ENCODE results near the gene CDH9. TPM values are rescaled to one million over a fixed set of nuclear protein-coding genes. Genes with fewer than 3 reads are reported as not detected.

The CDH9 gene
- total RNA-seq, 2 experiments from 2014 or later: not detected

GRCh38 chr5:26883375-26883774 lies 155.0 kb downstream of the CDH9 start:
- Histone ChIP-seq H3K9me3 (ENCODE audit: control insufficient read depth in 1 of 2, insufficient read depth in 1 of 2, low read length in 2 of 2) (peaks cover 0 to 4% of the 10 kb centered on the region in 2 experiments), H3K27ac (ENCODE audit: low read depth in 1 of 2, low read length in 2 of 2) (no peak overlapping the region), H3K36me3 (ENCODE audit: insufficient read depth, low read length) (no peaks in the 10 kb centered on the region), H3K27me3 (ENCODE audit: control insufficient read depth in 1 of 2, insufficient read depth in 2 of 2, low read length in 2 of 2) (no peaks in the 10 kb centered on the region), H3K4me1 (ENCODE audit: insufficient read depth, low read length) (no peaks in the 10 kb centered on the region), H3K4me3 (ENCODE audit: low read length) (no peak overlapping the region)
- Mint-ChIP-seq H3K27ac (no peak overlapping the region), H3K36me3 (ENCODE audit: low read depth) (no peaks in the 10 kb centered on the region), H3K4me1 (ENCODE audit: low read depth) (no peaks in the 10 kb centered on the region), H3K4me3 (no peak overlapping the region), H3K9me3 (peaks cover 9% of the 10 kb centered on the region), H3K27me3 (no peaks in the 10 kb centered on the region)
- ATAC-seq (ENCODE audit: poor library complexity) (no peak), DNase-seq (no peak)
- POLR2A ChIA-PET: no interaction called here
- intact Hi-C loops (cut with DNase I, micrococcal nuclease): no loop called here
- no peak for TF ChIP-seq CTCF (IDR thresholded peaks at IDR 0.05)
- CTCF ChIA-PET: interaction anchor here (1.2 to 1.6 kb wide), 2 partner anchors 13 to 62 kb away, joined by 3 to 5 read pairs; no protein-coding TSS in a partner anchor

- peaks cover 0 to 4% of the 10 kb centered on the region in 2 experiments for H3K9me3 ChIP-seq (ENCODE audit: control insufficient read depth in 1 of 2, insufficient read depth in 1 of 2, low read length in 2 of 2)
- no peaks in the 10 kb centered on the region for H3K4me1 Mint-ChIP-seq (ENCODE audit: low read depth)
- H3K4me1 ChIP-seq (ENCODE audit: insufficient read depth, low read length): no peaks in the 10 kb centered on the region
- no peak for ATAC-seq (ENCODE audit: poor library complexity)
- peaks cover 7% of the 10 kb centered on the region for H3K9me3 Mint-ChIP-seq
- CTCF ChIA-PET: interaction anchor here (1.2 to 1.6 kb wide), 2 partner anchors 12 to 61 kb away, joined by 3 to 5 read pairs; no protein-coding TSS in a partner anchor
- no peaks in the 10 kb centered on the region for H3K27me3 ChIP-seq (ENCODE audit: control insufficient read depth in 1 of 2, insufficient read depth in 2 of 2, low read length in 2 of 2)
- POLR2A ChIA-PET: no interaction called here
- TF ChIP-seq CTCF (IDR thresholded peaks at IDR 0.05): no peak
- no peaks in the 10 kb centered on the region for H3K36me3 ChIP-seq (ENCODE audit: insufficient read depth, low read length)
- H3K27ac ChIP-seq (ENCODE audit: low read depth in 1 of 2, low read length in 2 of 2): no peak overlapping the region
- DNase-seq: no peak
- H3K27ac Mint-ChIP-seq: no peak overlapping the region
- intact Hi-C loops (cut with DNase I, micrococcal nuclease): no loop called here
- no peak overlapping the region for H3K4me3 ChIP-seq (ENCODE audit: low read length)
- no peak overlapping the region for H3K4me3 Mint-ChIP-seq
- H3K27me3 Mint-ChIP-seq: no peaks in the 10 kb centered on the region
- no peaks in the 10 kb centered on the region for H3K36me3 Mint-ChIP-seq (ENCODE audit: low read depth)
Measured at GRCh38 chr5:26881901-26882300, 156.5 kb downstream of the CDH9 start.

DNA sequence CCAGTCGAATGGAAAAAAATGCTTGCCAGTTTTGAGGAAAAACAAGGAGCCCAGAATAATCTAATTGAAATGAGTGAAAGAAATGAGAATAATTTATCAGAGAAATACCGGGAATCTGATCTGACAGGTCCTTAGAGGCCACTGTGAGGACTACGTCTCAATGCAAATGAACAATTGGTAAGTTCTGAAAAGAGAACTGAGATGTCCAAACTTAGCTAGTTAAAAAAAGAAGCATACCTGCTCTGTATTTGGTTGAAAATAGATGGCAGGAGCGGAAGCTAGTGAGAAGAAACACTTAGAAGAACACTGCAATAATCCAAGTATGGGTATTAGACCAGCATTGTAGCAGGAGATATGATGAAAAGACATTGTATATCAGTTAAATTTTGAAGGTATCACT lies 161.2 kb downstream of the CDH9 start:
- CTCF ChIA-PET: no interaction called here
- Mint-ChIP-seq H3K27ac (no peak overlapping the region), H3K4me3 (no peak overlapping the region), H3K9me3 (peaks cover 5% of the 10 kb centered on the region), H3K27me3 (no peaks in the 10 kb centered on the region), H3K36me3 (ENCODE audit: low read depth) (no peaks in the 10 kb centered on the region), H3K4me1 (ENCODE audit: low read depth) (no peaks in the 10 kb centered on the region)
- Histone ChIP-seq H3K36me3 (ENCODE audit: insufficient read depth, low read length) (no peaks in the 10 kb centered on the region), H3K27ac (ENCODE audit: low read depth in 1 of 2, low read length in 2 of 2) (no peak overlapping the region), H3K4me1 (ENCODE audit: insufficient read depth, low read length) (no peaks in the 10 kb centered on the region), H3K4me3 (ENCODE audit: low read length) (no peak overlapping the region), H3K27me3 (ENCODE audit: control insufficient read depth in 1 of 2, insufficient read depth in 2 of 2, low read length in 2 of 2) (no peaks in the 10 kb centered on the region), H3K9me3 (ENCODE audit: control insufficient read depth in 1 of 2, insufficient read depth in 1 of 2, low read length in 2 of 2) (peaks cover 0 to 3% of the 10 kb centered on the region in 2 experiments)
- TF ChIP-seq CTCF (IDR thresholded peaks at IDR 0.05): no peak
- POLR2A ChIA-PET: no interaction called here
- intact Hi-C loops (cut with DNase I, micrococcal nuclease): no loop called here
- ATAC-seq (ENCODE audit: poor library complexity): no peak
- DNase-seq: no peak

Measured in CD4-positive, alpha-beta T cell (primary cell).